Measurements from ENCODE around the gene FUT3. TPM values are rescaled to one million over a fixed set of nuclear protein-coding genes. Genes with fewer than 3 reads are reported as not detected.

Gene FUT3
- total and polyA plus RNA-seq, 4 donors: 0.25 to 0.47 (median 0.27) TPM; not detected in 1

GRCh38 chr19:5823579-5824281, 27.5 kb downstream of the FUT3 start:
- no peak overlapping the region for H3K9ac ChIP-seq (ENCODE audit: low read depth in 1 of 2, low read length in 2 of 2)
- H3K27ac ChIP-seq (ENCODE audit: low read depth in 1 of 2, low read length in 2 of 2): no peak overlapping the region
- H3K36me3 ChIP-seq (ENCODE audit: control insufficient read depth in 4 of 4, insufficient read depth in 3 of 4, low read depth in 1 of 4, low read length in 3 of 4): no peaks in the 10 kb centered on the region
- TF ChIP-seq ZBTB33 (IDR thresholded peaks at IDR 0.05) (no peak), HNF4G (IDR thresholded peaks at IDR 0.05) (no peak), RAD21 (IDR thresholded peaks at IDR 0.05) (peak; percentile 67 to 71), TAF1 (conservative IDR thresholded peaks at IDR 0.05) (no peak), REST (IDR thresholded peaks at IDR 0.05) (no peak), GABPA (IDR thresholded peaks at IDR 0.05 in 1 of 2, conservative IDR thresholded peaks at IDR 0.05 in 1 of 2) (no peak), YY1 (IDR thresholded peaks at IDR 0.05) (no peak), MAX (IDR thresholded peaks at IDR 0.05) (no peak), FOXA2 (IDR thresholded peaks at IDR 0.05) (no peak), SP1 (IDR thresholded peaks at IDR 0.05) (no peak), HNF4A (conservative IDR thresholded peaks at IDR 0.05) (peak in 1 of 2 donors; percentile 4), EGR1 (IDR thresholded peaks at IDR 0.05; ENCODE audit: low read depth in 2 of 2) (no peak), NR2F2 (IDR thresholded peaks at IDR 0.05) (no peak), CTCF (IDR thresholded peaks at IDR 0.05; ENCODE audit: low read depth, low read length, missing input control) (peak; percentile 28), JUND (IDR thresholded peaks at IDR 0.05) (no peak)
- H3K4me3 ChIP-seq (ENCODE audit: low read depth in 1 of 3, low read length in 3 of 3): no peak overlapping the region
- no peaks in the 10 kb centered on the region for H3K27me3 ChIP-seq (ENCODE audit: control insufficient read depth in 4 of 4, insufficient read depth in 4 of 4, low read length in 3 of 4)
- peaks cover 9 to 35% (median 20%) of the 10 kb centered on the region in 4 donors for H3K4me1 ChIP-seq (ENCODE audit: control insufficient read depth in 4 of 4, insufficient read depth in 4 of 4, low read length in 3 of 4)
- 62% methylated on average over 30 of the region's 30 CpGs for WGBS
- no peaks in the 10 kb centered on the region for H3K9me3 ChIP-seq (ENCODE audit: control insufficient read depth in 4 of 4, low read length in 3 of 4)
- DNase-seq (ENCODE audit: low spot score): no peak
